IMR-90 (cell line): Measurements from ENCODE around the gene SENP5. TPM values are rescaled to one million over a fixed set of nuclear protein-coding genes. Genes with fewer than 3 reads are reported as not detected.

ENCODE experiments used
- ATAC-seq: fragments of 200-7000 bp; cut with Tn5 transposase; 2 replicates; pipeline ENCODE4 v1.9.1; 2020; ENCODE audit warnings: low read depth, mild to moderate bottlenecking, moderate library complexity
- BruUV-seq: library from RNA; stranded (reverse); fragments of 400-500 nt; replicated peaks from 2 replicates; lab custom pipeline; 2021; lab: Mats Ljungman, UMichigan
- CTCF ChIA-PET: fragments of 300-600 bp; formaldehyde crosslinking; extraction: SDS; loops from one replicate; lab custom pipeline; 2021; ENCODE audit warnings: antibody characterized with exemption; lab: Yijun Ruan, JAX
- POLR2A ChIA-PET: fragments of 300-600 bp; sonication (Branson Sonifier 250); formaldehyde crosslinking; loops from one replicate; lab custom pipeline; 2022; ENCODE audit warnings: antibody characterized with exemption; ENCODE audit not compliant: unreplicated experiment; lab: Charles Lee
- DNase-seq: peaks from one replicate; pipeline ENCODE4 v3.0.0; 2013
- H2AFZ ChIP-seq: replicated peaks from 2 replicates; pipeline ENCODE3; 2013; ENCODE audit warnings: low read length, mild to moderate bottlenecking; ENCODE audit not compliant: poor library complexity
- H2AK5ac ChIP-seq: 2 replicates; pipeline ENCODE4 v1.6.1; 2013; ENCODE audit warnings: low read depth, low read length, inconsistent platforms
- H2AK9ac ChIP-seq: replicated peaks from 2 replicates; pipeline ENCODE3; 2013; ENCODE audit warnings: mild to moderate bottlenecking, low read depth, low read length, moderate library complexity; ENCODE audit not compliant: poor library complexity
- H2BK120ac ChIP-seq: 2 replicates; pipeline ENCODE4 v1.6.1; 2013; ENCODE audit warnings: low read depth, low read length, inconsistent platforms
- H2BK15ac ChIP-seq: 3 replicates; pipeline ENCODE4 v1.6.1; 2013; ENCODE audit warnings: low read depth, low read length, inconsistent platforms
- H2BK20ac ChIP-seq: 2 replicates; pipeline ENCODE4 v1.6.1; 2013; ENCODE audit warnings: low read depth, mild to moderate bottlenecking, inconsistent platforms, low read length, moderate library complexity
- H2BK5ac ChIP-seq: 2 replicates; pipeline ENCODE4 v1.6.1; 2013; ENCODE audit warnings: mild to moderate bottlenecking, low read depth, low read length, inconsistent platforms; ENCODE audit not compliant: poor library complexity, severe bottlenecking
- H3K14ac ChIP-seq: replicated peaks from 2 replicates; pipeline ENCODE4 v1.6.1; 2013; ENCODE audit warnings: low read depth, low read length, inconsistent platforms
- H3K18ac ChIP-seq: 2 replicates; pipeline ENCODE4 v1.6.1; 2013; ENCODE audit warnings: low read depth, low read length, control low read depth
- H3K23ac ChIP-seq: 2 replicates; pipeline ENCODE4 v1.6.1; 2013; ENCODE audit warnings: low read depth, low read length, inconsistent platforms
- H3K27ac ChIP-seq: 2 replicates; pipeline ENCODE4 v1.5.1; 2013; ENCODE audit warnings: mild to moderate bottlenecking, control low read depth, low read length; ENCODE audit not compliant: insufficient read depth
- H3K27me3 ChIP-seq: 2 replicates; pipeline ENCODE4 v1.6.1; 2013; ENCODE audit warnings: low read length; ENCODE audit not compliant: control insufficient read depth, insufficient read depth
- H3K36me3 ChIP-seq: 2 replicates; pipeline ENCODE4 v1.6.1; 2013; ENCODE audit warnings: low read length, mixed read lengths; ENCODE audit not compliant: control insufficient read depth, insufficient read depth
- H3K4ac ChIP-seq: 2 replicates; pipeline ENCODE4 v1.6.1; 2013; ENCODE audit warnings: low read depth, low read length, inconsistent platforms
- H3K4me1 ChIP-seq: 2 replicates; pipeline ENCODE4 v1.6.1; 2013; ENCODE audit warnings: low read length, mixed read lengths; ENCODE audit not compliant: control insufficient read depth, insufficient read depth
- H3K4me2 ChIP-seq: 2 replicates; pipeline ENCODE4 v1.6.1; 2013; ENCODE audit warnings: low read depth, mild to moderate bottlenecking, control low read depth, low read length, moderate library complexity
- H3K4me3 ChIP-seq: 2 replicates; pipeline ENCODE4 v1.5.1; 2013; ENCODE audit warnings: low read depth, mild to moderate bottlenecking, control low read depth, low read length, moderate library complexity; ENCODE audit not compliant: insufficient read depth
- H3K56ac ChIP-seq: 2 replicates; pipeline ENCODE4 v1.6.1; 2013; ENCODE audit warnings: low read length, inconsistent platforms; ENCODE audit not compliant: insufficient read depth; ENCODE audit errors: extremely low read depth
- H3K79me1 ChIP-seq, 2 experiments: 2 replicates each; pipeline ENCODE4 v1.6.1; 2013; ENCODE audit warnings: low read length in 2 of 2, inconsistent platforms in 1 of 2, low read depth in 1 of 2
- H3K9ac ChIP-seq: 2 replicates; pipeline ENCODE4 v1.6.1; 2013; ENCODE audit warnings: low read depth, low read length, control low read depth
- H3K9me1 ChIP-seq: 2 replicates; pipeline ENCODE4 v1.6.1; 2013; ENCODE audit warnings: low read length, inconsistent platforms; ENCODE audit not compliant: insufficient read depth
- H3K9me3 ChIP-seq: 2 replicates; pipeline ENCODE4 v1.6.1; 2013; ENCODE audit warnings: low read length; ENCODE audit not compliant: control insufficient read depth, insufficient read depth
- H4K20me1 ChIP-seq: 2 replicates; pipeline ENCODE4 v1.6.1; 2013; ENCODE audit warnings: low read length, inconsistent platforms; ENCODE audit not compliant: insufficient read depth
- H4K5ac ChIP-seq: 2 replicates; pipeline ENCODE4 v1.6.1; 2013; ENCODE audit warnings: mild to moderate bottlenecking, low read depth, low read length, control low read depth
- H4K8ac ChIP-seq, 2 experiments: 2 replicates each; pipeline ENCODE4 v1.6.1; 2013; ENCODE audit warnings: low read depth in 2 of 2, low read length in 2 of 2, control low read depth in 1 of 2, inconsistent platforms in 1 of 2
- H4K91ac ChIP-seq: 2 replicates; pipeline ENCODE4 v1.6.1; 2013; ENCODE audit warnings: low read depth, low read length, inconsistent platforms; ENCODE audit not compliant: insufficient read depth
- CEBPB ChIP-seq: IDR thresholded peaks from 2 replicates; pipeline ENCODE4 v1.6.1; 2012; ENCODE audit warnings: low read depth, low read length, improper control_type of control experiment
- CHD1 ChIP-seq: IDR thresholded peaks from 2 replicates; pipeline ENCODE4 v1.6.1; 2012; ENCODE audit warnings: low read depth, low read length, improper control_type of control experiment
- ELK1 ChIP-seq: fragments of 150-350 bp; IDR thresholded peaks from 2 replicates; pipeline ENCODE4 v1.6.1; 2016; ENCODE audit warnings: low read depth, mild to moderate bottlenecking, low read length, moderate library complexity, borderline replicate concordance
- FOS ChIP-seq: fragments of 150-350 bp; IDR thresholded peaks from 2 replicates; pipeline ENCODE4 v1.6.1; 2016; ENCODE audit warnings: low read depth, low read length
- MAZ ChIP-seq: IDR thresholded peaks from 2 replicates; pipeline ENCODE4 v1.6.1; 2012; ENCODE audit warnings: low read depth, mild to moderate bottlenecking, low read length, improper control_type of control experiment, moderate library complexity, borderline replicate concordance
- MXI1 ChIP-seq: IDR thresholded peaks from 2 replicates; pipeline ENCODE4 v1.6.1; 2012; ENCODE audit warnings: low read depth, mild to moderate bottlenecking, low read length, moderate library complexity, borderline replicate concordance
- NFE2L2 ChIP-seq: fragments of 150-350 bp; IDR thresholded peaks from 2 replicates; pipeline ENCODE4 v1.6.1; 2016; ENCODE audit warnings: low read depth, mild to moderate bottlenecking, low read length
- POLR2A ChIP-seq: IDR thresholded peaks from 2 replicates; pipeline ENCODE4 v1.6.1; 2012; ENCODE audit warnings: mild to moderate bottlenecking, low read depth, low read length
- RAD21 ChIP-seq: IDR thresholded peaks from 2 replicates; pipeline ENCODE4 v1.6.1; 2012; ENCODE audit warnings: low read length, improper control_type of control experiment
- RCOR1 ChIP-seq: IDR thresholded peaks from 2 replicates; pipeline ENCODE4 v1.6.1; 2012; ENCODE audit warnings: mild to moderate bottlenecking, low read length, improper control_type of control experiment; ENCODE audit not compliant: insufficient replicate concordance
- RFX5 ChIP-seq: IDR thresholded peaks from 2 replicates; pipeline ENCODE4 v1.8.0; 2012; ENCODE audit warnings: low read depth, mild to moderate bottlenecking, low read length, moderate library complexity
- SMC3 ChIP-seq: fragments of 150-350 bp; IDR thresholded peaks from 2 replicates; pipeline ENCODE4 v1.6.1; 2016; ENCODE audit warnings: low read depth, mild to moderate bottlenecking, antibody characterized with exemption, low read length, moderate library complexity
- USF2 ChIP-seq: fragments of 150-350 bp; IDR thresholded peaks from 2 replicates; pipeline ENCODE4 v1.6.1; 2017; ENCODE audit warnings: mild to moderate bottlenecking, antibody characterized with exemption, low read length, low read depth
- WGBS, 2 experiments: methylation state at CpG; one replicate each; pipeline versions ENCODE4 v1.1.5 to v1.1.7; 2013; ENCODE audit warnings: missing lambda C conversion rate in 2 of 2; ENCODE audit not compliant: insufficient read length in 1 of 2; ENCODE audit errors: extremely low coverage in 2 of 2; 5-methylcytosine and 5-hydroxymethylcytosine counted together
- dilution Hi-C: fragments of 300-500 bp; cut with HindIII; formaldehyde crosslinking; loops from one replicate; pipeline ENCODE4 v1.14.3; 2018; ENCODE audit warnings: low sequenced_read_pairs; ENCODE audit not compliant: unreplicated experiment
- in situ Hi-C: fragments of 300-500 bp; cut with MboI; formaldehyde crosslinking; loops from 3 replicates; pipeline ENCODE4 v1.14.3; 2019; ENCODE audit warnings: low sequenced_read_pairs, inconsistent platforms, mixed read lengths
- intact Hi-C: fragments of 100-400 bp; cut with micrococcal nuclease; formaldehyde crosslinking; loops from 2 replicates; pipeline ENCODE4 v1.10.0; 2022
- polyA plus RNA-seq, 3 experiments: library from polyadenylated mRNA; depleted of rRNA; stranded (reverse); fragments of >200 nt; gene quantifications; 2 replicates each; pipeline ENCODE4 v1.2.3, GENCODE V29; 2012; ENCODE audit warnings: low replicate concordance in 1 of 3
- total RNA-seq: library from RNA; depleted of rRNA; stranded (reverse); fragments of >200 nt; gene quantifications from 2 replicates; pipeline ENCODE4 v1.2.3, GENCODE V29; 2012

Gene SENP5
- total and polyA plus RNA-seq, 2 of the 4 experiments (the other 2 are of a cell fraction) = 7.4 to 44.4 TPM

DNA sequence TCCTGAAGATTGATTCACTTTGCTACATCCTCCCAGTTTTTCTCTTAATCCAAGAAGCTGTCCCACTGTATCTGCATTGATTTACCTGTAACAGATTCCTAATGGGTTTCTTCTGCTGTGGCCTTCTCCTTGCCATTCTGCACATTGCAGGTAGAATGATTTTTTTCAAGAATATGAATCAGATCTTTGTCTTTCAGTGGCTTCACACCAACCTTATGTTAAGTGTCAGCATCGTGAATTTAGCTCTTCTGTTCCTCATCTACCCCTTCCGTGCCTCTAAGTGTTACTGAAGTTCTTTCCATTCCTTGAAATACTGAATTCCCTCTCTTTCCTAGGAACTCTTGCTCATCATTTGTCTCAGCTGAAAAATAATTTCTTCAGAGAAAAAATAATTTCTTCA, 7.5 kb downstream of the SENP5 start:
- ATAC-seq = no peak
- no peak overlapping the region for H3K4me3 ChIP-seq

More for the DNA sequence above, 7.5 kb downstream of the SENP5 start:
- H2AK5ac ChIP-seq = no peak overlapping the region
- peaks cover 4% of the 10 kb centered on the region for H3K4me1 ChIP-seq
- H3K9ac ChIP-seq = no peak overlapping the region
- in situ Hi-C loops = no loop called here
- no peak overlapping the region for H4K8ac ChIP-seq
- TF ChIP-seq USF2 = no peak
- TF ChIP-seq FOS = no peak
- no peak for TF ChIP-seq POLR2A
- TF ChIP-seq RCOR1 = no peak
- TF ChIP-seq NFE2L2 = no peak
- TF ChIP-seq MXI1 = no peak
- TF ChIP-seq MAZ = no peak
- no peak for TF ChIP-seq CEBPB
- TF ChIP-seq CHD1 = no peak
- no peak for TF ChIP-seq SMC3
- TF ChIP-seq RFX5 = no peak
- TF ChIP-seq RAD21 = no peak
- no peak for TF ChIP-seq ELK1
- H2BK15ac ChIP-seq = no peak overlapping the region
- H3K18ac ChIP-seq = no peak overlapping the region
- no TSS peak for BruUV-seq
- H3K27me3 ChIP-seq = no peaks in the 10 kb centered on the region
- H3K9me1 ChIP-seq = no peaks in the 10 kb centered on the region
- no peak overlapping the region for H4K91ac ChIP-seq
- no peak overlapping the region for H3K4ac ChIP-seq
- no peak overlapping the region for H2AK9ac ChIP-seq
- H2BK20ac ChIP-seq = no peak overlapping the region
- ChIA-PET POLR2A (no interaction called here), CTCF (no interaction called here)
- DNase-seq = no peak
- no peak overlapping the region for H3K4me2 ChIP-seq
- H2AFZ ChIP-seq = no peak overlapping the region
- no peak overlapping the region for H4K5ac ChIP-seq
- no peak overlapping the region for H2BK120ac ChIP-seq
- no peak overlapping the region for H2BK5ac ChIP-seq
- H3K14ac ChIP-seq = no peak overlapping the region
- no peaks in the 10 kb centered on the region for H3K9me3 ChIP-seq
- no peak overlapping the region for H3K27ac ChIP-seq
- peaks cover 14 to 57% of the 10 kb centered on the region in 2 experiments for H3K79me1 ChIP-seq
- H4K20me1 ChIP-seq = peaks cover 73% of the 10 kb centered on the region
- H3K23ac ChIP-seq = no peak overlapping the region
- no CpG with 5 or more reads among the region's 2 CpGs for WGBS, 2 experiments
- dilution Hi-C loops = no loop called here
- no peak overlapping the region for H3K56ac ChIP-seq
- no peaks in the 10 kb centered on the region; the same call in 1 of the 2 replicates for H3K36me3 ChIP-seq
- intact Hi-C loops = no loop called here
